Femur (tissue), 1 donor: Measurements from ENCODE around the gene STX16.
"Not testable (repeated sequence)": the region's sequence is repeated elsewhere in the genome, so short reads cannot be mapped to it uniquely, and the experiment has no call there.

Experiments
- DNase-seq: peaks from one replicate; pipeline ENCODE4 v3.0.0-alpha.2; 2017

The STX16 gene

DNA sequence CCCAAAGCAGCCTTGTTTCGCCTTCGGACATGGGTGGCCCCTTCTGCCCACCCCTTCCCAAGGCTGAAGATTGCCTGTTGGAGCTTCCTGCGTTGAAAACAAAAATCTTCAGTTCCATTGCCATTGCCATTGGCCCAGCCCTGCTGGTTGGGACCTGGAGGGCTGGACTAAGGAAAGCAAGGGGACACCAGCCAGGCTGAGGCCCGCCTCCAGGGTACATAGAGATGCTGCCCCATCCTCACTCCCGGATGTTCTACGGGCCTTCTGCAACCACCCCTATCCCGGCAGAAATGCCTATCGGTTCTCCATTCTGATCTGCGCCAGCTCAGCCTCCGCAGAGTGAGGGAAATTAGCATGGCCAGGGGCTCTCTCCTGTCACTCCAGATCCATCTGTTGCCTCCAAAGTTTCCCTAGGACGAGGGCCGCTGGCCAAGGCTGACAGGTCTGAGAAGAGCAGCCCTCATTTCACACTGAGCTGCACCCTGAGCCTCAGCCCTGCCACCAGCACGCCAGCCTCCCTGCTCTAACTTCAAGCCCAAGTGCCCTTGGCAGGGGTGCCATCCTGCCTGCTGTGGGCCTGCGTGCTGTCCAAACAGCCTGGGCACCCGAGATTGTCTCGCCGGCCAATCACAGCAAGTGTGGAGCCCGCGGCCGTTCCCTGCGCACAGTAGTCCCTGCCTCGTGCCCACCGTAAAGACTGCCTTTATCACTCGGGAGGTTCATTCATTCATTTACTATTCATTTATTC lies 13.4 kb upstream of the STX16 start:
- no peak for DNase-seq

DNA sequence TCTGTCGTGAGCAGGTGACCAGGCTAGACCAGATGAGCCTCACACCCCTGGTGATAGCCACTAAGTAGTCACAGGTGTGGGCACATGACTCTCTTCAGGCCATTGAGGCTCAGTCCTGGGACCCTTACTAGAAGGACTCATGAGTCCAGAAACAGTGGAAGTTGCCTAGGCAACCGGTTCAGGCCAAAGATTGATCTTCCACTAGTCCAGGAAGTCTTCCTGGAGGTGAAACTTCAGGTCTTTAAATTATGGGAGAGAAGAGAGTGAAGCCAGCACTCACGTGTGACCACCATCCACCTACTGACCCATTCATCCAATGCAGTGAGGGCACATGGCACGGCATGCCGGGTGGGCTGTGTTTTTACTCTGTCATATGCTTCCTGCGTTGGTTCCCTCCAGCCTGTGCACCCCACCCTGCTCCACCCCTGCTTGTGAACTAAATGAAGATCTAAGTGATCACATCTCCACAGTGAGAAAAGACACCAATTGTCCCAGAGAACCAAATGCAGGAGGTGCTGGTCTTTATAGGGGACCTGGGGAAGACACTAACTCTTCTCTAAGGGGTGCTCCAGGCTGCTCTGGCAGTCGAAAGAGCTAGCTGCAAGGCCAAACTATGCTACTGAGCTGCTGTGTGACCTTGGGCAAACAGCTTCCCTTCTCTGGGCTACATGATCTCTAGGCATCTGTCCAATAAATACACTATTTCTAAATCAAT lies 12.5 kb upstream of the STX16 start:
- no peak for DNase-seq

DNA sequence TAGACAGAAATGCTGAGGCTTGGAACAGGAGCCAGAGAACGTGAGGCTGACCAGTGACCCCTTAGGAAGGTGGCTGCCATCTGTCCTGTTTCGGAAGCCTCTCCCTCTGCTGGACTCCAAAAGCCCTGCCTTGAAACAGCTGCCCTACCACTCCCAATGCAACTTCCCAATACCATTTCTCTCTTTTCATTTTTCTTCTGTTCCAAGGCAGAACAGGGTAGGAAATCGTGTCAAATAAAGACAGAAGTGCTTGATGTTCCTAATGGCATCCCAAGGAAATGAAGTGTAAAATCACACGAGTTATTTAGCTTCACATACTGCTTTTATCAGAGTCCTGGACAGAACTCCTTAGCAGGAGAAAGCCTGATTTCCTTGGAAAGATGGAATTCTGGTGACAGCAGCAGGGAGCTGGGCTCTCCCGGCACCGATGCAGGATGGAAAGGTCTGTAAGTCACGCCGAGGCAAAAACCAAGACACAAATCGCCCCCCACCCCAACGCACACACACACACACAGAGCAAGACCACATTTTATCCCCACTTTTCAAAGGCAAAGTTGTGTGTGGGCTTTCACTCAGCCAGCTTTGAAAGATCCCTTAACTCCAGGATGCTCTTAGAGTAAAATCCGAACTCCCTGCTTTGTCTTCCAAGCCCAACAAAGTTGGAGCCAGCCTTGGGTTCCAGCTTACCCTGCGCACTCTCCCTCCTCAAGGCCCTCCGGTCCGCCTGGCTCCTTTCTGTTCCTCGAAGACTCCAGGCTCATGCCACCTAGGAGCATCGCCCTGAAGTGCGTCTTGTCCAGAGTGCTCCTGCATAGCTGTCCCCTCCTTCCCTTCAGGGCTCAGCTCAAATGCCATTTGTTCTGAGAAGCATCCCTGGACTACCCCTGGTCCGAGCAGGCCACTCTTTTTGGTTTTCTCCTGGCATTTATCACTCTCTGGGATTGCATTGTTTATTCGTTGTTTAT lies 11.6 kb upstream of the STX16 start:
- DNase-seq, result peak; percentile 12

DNA sequence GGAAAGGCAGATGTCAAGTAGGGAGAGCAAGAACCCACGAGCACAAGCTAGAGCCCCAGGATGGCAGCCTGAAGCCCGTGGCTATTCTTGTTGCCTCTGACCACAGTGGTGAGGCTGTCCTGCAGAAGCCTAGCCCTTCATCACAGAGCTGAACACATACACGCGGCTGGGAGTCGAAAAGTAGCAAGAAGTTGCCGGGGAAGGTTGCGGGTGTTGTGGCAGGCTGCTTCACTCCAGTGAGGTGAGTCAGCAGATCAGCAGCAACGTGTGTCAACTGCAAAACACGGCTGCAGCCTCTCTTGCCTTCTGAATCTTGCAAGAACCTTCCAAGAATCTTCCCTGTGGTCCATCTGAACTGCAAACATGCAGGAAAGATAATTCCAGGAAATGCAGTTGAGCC lies 10.6 kb upstream of the STX16 start:
- DNase-seq, result peak; percentile 12

DNA sequence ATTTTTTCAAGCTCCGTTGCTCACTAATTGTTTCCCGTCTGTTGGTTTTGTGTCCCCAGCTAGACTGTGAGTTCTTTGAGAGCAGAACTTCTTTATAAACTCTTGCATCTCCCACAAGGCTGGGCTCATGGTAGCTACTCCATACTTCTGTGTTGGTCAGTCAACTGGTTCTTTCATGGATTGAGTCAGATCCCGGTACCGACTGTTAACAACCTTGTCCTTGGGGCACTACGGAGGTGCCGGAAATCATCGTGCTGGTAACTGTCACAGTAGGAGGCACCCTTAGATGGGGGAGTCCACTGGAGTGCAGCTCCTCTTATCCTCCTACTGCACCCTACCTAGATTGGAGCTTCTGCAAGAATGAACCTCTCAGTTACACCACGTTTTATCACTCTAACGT lies 8.6 kb upstream of the STX16 start:
- DNase-seq, result no peak

DNA sequence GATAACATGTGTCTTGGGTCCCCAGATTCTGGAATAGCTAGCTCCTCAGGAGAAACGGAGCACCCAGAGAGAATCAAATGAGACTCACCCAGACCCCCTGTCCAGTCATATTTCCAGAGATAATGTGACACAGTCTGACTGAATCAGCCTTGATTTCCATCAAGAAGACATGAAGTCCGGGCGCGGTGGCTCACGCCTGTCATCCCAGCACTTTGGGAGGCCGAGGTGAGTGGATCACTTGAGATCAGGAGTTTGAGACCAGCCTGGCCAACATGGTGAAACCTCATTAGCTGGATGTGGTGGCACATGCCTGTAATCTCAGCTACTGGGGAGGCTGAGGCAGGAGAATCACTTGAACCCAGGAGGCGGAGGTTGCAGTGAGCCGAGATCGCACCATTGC lies 8.2 kb upstream of the STX16 start:
- peak; percentile 2 for DNase-seq

DNA sequence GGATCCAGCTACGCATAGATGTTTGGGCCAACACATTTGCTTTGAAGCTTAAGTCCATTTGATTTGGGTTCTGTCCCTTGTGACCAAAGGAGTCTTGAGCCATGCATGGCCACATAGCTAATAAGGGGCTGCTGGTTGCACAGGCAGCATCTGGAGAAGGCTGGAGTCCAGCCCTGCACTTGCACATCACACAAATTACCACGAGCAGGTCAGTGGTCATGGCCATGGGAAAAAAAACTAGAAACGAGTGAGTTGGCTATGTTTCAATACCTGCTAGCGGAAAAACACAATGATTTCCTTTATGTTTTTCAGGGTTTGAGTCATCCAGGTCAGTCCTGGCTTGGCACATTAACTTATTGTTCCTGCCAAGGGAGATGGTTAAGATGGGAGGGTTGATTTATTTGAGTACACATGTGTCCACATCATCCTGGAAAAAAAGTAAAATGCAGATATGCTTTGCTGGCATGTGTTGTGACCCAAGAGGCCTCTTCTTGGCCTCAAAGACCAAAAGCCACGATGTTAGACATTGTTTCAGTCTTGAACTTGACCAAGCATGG lies 5.6 kb upstream of the STX16 start:
- DNase-seq, result peak; percentile 26

DNA sequence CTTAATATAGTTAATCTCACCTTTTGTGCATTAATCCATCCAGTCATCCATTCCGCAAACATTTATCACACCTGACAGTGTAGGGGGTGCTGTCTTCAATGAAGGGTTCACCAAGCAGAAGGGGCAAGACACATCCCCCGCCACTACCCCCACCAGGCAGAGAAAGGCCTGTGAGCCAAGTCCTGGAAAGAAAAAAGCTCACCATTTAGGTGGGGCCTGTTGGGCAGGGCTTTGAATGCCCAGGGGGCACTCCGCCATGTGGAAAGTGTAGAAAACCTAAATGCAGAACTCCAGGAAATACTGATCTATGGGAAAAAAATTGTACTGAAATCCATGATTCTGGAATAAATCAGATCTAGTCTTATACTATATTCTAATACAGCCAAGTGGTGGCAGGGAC lies 4.8 kb upstream of the STX16 start:
- DNase-seq, result peak; percentile 14

DNA sequence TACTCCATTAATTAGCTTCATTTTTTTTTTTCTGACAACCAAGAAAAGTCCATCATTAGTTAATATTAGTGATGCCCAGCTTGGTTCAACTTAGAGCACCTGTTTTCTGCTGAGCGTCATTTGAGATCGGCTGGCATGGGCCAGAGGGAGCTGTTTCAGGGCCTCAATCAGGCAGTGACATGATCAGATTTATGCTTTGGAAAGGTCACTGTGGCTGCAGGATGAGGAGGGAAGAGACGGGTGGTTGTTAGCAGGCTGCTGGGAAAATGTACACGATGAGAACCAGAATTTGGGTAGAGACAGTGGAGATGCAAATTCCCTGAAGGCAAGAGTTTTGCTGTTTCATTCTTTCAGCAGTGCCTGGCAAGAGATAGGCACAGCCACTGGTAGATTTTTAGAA lies 4.4 kb upstream of the STX16 start:
- DNase-seq, result no peak

DNA sequence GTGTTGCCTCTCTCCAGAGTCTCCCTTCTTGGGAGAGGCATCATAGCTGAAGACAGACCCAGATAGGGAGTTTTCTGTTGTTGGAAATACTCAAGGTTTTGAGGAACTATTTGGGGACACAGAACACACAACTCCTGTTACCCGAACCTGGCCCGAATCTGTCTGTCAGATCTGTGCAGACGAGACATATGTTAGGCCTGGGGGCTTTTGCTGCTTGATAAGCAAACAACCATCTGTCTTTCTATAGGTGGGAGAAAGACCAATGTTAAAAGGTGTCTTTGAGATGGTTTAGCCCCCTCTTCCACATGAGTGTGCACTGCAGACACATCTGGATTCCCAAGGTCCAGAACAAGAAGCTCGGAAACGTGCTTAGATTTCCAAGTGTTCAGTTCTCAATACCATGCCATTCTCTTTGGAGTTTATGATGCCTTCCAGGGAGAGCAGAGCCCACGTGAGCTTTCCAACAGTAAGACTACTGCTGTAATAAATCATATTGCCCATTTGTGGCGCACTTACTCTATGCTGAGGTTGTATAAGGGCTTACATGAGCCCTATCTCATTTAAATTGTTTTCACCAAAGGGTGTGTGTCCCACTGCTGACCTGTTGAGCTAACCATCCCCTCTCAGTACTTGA lies 3.8 kb upstream of the STX16 start:
- peak; percentile 13 for DNase-seq

DNA sequence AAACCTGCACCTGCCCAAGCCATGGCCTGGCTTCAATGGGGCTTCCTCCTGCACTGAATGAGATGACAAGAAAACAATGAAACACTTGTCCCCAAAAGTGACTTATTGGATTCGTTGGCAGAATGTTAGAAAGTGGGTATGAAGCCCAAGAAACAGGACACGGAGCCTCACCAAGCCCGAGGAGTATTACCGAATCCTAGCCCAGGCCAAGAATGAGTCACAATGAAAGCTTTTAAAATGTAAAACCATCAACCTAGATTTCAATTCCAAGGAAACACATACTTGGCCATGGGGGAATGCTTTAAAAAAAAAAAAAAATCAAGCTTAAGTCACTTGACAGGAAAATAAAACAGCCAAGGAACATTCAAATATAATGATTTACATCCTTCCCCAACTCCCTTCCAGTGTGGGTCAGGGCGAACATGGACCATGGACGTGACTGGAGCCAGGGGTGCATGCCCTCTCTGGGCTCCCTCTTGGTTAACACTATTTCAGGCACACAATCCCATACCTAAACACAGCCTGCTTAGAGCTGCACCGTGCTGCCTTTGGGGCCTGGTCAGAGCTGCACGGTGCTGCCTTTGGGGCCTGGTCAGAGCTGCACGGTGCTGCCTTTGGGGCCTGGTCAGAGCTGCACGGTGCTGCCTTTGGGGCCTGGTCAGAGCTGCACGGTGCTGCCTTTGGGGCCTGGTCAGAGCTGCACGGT lies 3.1 kb upstream of the STX16 start:
- DNase-seq, result peak; percentile 49

DNA sequence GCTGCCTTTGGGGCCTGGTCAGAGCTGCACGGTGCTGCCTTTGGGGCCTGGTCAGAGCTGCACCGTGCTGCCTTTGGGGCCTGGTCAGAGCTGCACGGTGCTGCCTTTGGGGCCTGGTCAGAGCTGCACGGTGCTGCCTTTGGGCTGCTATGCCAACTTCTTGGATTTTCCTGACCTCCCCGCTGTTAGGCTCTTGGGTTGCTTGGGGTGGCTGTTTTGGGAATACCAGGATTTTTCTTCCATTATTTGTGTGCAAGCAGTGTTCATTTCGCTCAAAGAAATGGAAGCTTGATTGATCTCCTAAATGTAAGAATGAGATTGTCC lies 2.6 kb upstream of the STX16 start:
- not testable (repeated sequence) for DNase-seq

DNA sequence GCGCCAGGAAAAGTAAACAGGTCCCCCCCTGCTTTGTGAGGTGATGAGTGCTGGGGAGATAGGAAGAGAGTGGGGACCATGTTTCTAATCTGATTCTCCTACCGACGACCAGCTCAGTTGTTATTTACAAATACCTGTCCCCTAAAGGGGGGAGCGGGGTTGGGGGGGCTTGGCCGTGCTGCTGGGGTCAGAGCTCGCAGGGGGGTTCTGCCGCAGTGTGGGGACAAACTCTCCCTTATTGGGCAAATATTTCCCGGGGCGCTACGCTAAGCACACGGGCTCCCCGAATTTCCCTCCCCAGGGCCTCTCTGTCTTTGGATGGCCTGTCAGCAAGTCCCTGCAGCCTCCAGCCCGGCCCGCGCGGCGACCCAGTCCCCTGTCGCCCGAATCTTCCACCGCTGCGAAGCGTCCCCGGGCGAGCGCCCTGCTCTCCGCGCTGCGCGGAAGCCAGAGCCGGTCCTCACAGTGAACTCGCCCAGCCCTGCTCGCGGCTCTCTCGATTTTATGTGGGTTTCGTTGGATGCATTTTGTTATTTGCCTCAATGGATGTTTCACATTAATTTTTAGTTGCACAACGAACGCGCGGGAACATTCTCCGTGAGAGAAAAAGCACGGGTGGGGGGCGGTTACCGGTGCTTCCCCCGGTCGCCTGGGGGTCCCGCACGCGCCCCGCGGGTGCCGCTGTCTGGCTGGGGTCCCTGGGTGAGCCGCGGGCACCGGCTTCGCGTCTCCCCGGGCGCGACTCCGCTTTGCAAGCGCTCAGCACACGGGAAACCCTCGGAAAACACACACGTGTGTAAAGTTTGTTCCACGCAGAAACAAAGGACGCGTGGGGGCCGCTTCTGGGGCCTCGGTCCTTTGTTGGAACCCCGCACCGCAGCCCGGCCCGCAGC lies 1.5 kb upstream of the STX16 start:
- DNase-seq, result no peak

DNA sequence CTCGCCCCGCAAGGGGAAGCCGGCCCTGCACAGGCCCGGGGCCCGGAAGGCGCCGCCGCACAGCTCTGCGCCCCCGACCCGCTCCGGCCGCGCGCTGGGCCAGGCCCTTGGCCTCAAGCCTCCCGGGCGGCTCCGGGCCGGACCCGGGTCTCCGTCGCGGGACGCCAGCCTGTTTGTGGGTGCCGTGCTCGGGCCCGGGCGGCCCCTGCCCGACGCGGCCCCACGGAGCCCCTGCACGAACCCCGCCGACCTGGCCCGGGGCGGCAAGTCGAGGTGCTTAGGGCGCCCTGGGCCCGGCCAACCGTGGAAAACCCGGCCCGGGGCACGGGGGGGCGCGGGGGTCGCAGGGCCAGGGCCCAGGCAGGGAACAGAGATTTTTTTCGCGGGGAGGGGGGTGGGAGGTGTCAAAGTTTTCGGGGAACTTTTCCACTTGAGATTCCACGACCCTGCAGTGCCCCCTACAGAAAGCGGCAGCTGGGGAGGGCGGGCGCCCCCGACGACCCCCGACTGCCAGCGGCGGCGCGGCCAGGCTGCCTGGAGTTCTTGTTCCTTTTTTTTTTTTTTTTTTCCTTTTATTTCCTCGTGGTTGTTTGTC lies 805 bp upstream of the STX16 start:
- no peak for DNase-seq

DNA sequence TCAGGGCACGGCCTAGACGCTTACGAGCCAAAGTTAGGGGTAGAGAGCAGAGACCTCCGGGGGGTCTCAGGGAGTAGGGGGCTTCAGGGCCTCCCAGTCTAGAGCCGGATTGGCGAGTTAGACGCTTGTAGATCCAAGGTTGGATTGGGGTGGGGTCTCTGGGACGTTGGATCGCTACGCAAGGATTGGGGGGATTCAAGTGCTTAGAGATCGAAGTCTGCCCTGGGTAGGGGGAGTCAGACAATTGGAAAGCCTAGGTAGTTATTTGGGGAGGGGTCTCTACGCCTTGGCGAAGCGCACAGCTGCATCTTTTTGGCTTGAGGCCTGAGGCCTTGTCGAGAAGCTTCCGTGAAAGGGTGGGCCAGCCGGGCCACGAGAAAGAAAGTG lies 469 bp downstream of the STX16 start:
- peak; percentile 91 for DNase-seq

DNA sequence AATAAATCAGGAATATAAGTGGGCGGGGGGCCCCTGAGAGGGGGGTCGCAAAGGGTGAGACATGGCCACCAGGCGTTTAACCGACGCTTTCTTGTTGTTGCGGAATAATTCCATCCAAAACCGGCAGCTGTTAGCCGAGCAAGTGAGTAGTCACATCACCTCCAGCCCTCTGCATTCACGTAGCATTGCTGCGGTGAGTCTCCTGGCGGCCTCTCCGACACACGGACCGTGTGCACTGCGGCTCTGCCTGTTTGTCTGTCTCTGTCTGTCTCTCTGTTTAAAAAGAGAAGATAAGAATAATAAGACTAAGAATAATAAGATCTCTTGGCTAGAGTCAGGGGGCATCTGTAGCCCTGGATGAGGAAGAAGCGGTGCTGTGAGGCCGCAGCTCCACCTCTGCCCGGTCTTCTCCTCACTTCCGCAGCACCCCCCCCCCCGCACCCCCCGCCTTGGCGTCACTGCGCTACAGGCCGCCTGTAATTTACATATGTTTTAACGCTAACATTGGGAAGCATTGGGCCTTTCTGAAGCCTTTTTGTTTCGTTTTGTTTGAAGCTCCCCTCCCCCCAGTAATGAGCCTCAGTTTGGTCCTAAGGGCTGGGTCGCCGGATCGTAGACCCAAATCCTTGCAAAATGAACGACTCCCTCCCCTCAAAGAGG lies 993 bp downstream of the STX16 start:
- peak; percentile 94 for DNase-seq

DNA sequence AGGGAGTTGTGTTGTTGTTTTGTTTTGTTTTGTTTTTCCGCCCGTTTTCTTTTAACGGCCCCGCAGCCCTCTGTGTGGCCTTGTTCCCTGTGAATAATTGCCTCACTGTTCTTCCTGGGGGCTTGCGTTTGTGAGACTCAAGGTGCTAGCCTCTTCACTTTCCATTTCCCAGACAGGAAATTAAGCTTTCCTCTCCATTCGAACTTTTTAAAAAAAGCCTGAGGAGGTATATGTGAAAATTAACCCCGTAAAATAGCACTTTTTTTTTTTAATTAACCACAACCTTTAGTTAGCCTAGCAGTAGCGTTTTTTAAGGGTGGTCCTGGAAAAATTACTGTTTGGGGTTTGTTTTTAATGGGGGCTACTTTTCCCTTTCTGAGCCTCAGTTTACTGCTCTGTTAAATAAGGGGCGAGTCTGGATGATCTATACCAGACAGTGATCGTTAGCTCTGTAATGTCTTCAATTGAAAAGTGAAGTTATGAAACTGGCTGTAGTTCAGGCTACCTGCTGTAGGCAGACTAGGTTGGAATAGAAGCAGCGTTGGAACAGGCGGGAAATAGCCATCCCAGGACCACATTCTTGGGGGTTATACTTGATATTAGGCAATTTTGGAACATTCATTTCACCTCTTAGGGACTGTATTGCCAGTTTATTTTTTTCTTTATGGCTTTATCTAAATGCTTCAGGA lies 1.7 kb downstream of the STX16 start:
- no peak for DNase-seq

DNA sequence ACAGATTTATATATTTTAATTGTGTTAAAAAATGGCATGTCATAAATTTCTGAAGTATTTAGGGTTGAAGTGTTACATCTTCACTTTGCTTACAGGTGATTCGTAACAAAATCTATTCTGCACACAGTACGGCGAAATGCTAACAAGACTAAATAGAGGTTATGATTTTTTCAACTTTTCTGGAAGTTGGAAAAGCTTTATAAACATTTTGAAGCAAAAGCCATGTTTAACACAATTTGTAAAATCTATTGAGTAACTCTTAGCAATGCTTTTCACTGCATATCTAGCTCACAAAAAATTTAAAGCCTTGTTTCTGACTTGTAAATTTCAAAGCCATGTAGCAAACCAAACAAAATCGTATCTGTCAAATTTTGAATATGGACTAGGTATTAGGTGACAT lies 3.3 kb downstream of the STX16 start:
- DNase-seq, result no peak

DNA sequence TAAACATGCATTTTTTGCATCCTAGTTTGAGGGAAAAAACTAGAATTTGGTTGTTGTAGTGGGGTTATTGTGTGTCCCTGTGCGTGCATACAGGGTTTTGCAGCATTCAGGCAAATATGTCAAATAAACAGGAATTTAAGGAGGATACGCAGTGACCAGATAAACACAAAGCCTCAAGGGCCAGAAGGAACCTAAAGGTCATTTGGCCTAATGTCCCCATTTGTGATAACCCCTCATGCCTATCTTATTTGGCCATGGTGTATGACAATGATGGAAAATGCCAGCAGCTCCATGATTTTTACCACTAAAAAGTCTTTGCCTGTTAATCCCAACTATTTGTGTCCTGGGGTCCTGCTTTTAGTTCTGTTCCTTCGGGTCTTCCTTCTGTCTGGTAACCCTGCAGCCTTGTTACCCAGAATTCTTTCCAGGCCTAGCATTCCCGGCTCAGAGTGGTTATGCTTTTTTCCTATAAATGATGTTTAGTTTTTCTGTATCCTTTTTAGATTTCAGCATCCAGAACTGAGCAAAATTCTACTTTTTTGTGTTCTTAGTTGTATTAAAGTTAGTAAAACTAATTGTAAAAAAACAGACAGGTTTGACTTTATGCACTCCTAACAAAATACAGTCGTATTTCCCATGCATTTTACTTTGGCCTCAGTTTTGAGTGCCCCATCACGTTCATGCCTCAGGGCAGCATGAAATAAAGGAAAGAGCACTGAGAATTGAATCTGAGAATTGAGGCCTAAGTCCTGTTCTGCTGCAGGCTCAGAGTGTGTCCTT lies 4.4 kb downstream of the STX16 start:
- no peak for DNase-seq
